PC-3 (cell line): ENCODE data around the gene MYH4. TPM values are rescaled to one million over a fixed set of nuclear protein-coding genes. Genes with fewer than 3 reads are reported as not detected.

Experiments used
- total RNA-seq: library from RNA; depleted of rRNA; stranded (reverse); fragments of >200 nt; gene quantifications from 2 replicates; pipeline ENCODE4 v1.2.3, GENCODE V29; 2014; rRNA removed

The MYH4 gene
- total RNA-seq, 1 experiment from 2014 or later, result not detected

Other genes with a start within 250 kb of the MYH4 start
- gene MYH13, start 96.6 kb downstream of the MYH4 start, total RNA-seq, result not detected in 2 replicates
- not detected in 2 replicates for gene MYH8, start 47.6 kb downstream of the MYH4 start, total RNA-seq
- gene MYH1, start 49.0 kb upstream of the MYH4 start, total RNA-seq, result not detected in 2 replicates
- gene MYH2, start 80.1 kb upstream of the MYH4 start, total RNA-seq, result not detected in 2 replicates
- 1.3 and 4.1 TPM in 2 replicates for gene MYH3, start 187.8 kb upstream of the MYH4 start, total RNA-seq
- 38.0 and 59.7 TPM in 2 replicates for gene SCO1, start 228.0 kb upstream of the MYH4 start, total RNA-seq
- gene ADPRM, start 228.0 kb upstream of the MYH4 start, total RNA-seq, result 2.4 and 2.9 TPM in 2 replicates